ENCODE data around the gene ADORA3. TPM values are rescaled to one million over a fixed set of nuclear protein-coding genes. Genes with fewer than 3 reads are reported as not detected.

ADORA3 gene
- total and polyA plus RNA-seq, 10 of the 15 experiments (the other 5 are each of a cell fraction or from before 2014, with no cell fraction given) = 0.14 to 0.29 (median 0.18) TPM; not detected in 2

GRCh38 chr1:111505641-111506119 is 2.2 kb upstream of the ADORA3 start (continued):
- TF ChIP-seq RELA (IDR thresholded peaks at IDR 0.05; ENCODE audit: borderline replicate concordance, partially characterized antibody) (peak; percentile 24), MYC (IDR thresholded peaks at IDR 0.05; ENCODE audit: insufficient read depth, insufficient read length, insufficient replicate concordance, low read length, severe bottlenecking) (no peak), IKZF1 (conservative IDR thresholded peaks at IDR 0.05) (peak; percentile 46), E2F8 (IDR thresholded peaks at IDR 0.05; ENCODE audit: low read depth, partially characterized antibody) (no peak), NBN (IDR thresholded peaks at IDR 0.05) (peak; percentile 54; the same call in 1 of the 2 replicates), KLF5 (IDR thresholded peaks at IDR 0.05; ENCODE audit: partially characterized antibody) (peak; percentile 34), MTA2 (IDR thresholded peaks at IDR 0.05; ENCODE audit: low read depth) (peak; percentile 60; the same call in 1 of the 2 replicates), LARP7 (IDR thresholded peaks at IDR 0.05) (peak; percentile 75), PKNOX1 (IDR thresholded peaks at IDR 0.05) (peak; percentile 26; the same call in 1 of the 2 replicates), CREB1 (IDR thresholded peaks at IDR 0.05; ENCODE audit: low read depth) (0 out of 2 replicates have a peak, but pooled peaks have one; percentile 36), BRCA1 (IDR thresholded peaks at IDR 0.05; ENCODE audit: low read depth, low read length) (no peak), HDGF (IDR thresholded peaks at IDR 0.05) (peak; percentile 61), TARDBP (IDR thresholded peaks at IDR 0.05; ENCODE audit: borderline replicate concordance) (no peak), IKZF2 (IDR thresholded peaks at IDR 0.05) (peak in 1 of 2 experiments; percentile 56; a peak in 2 of 4 replicates), RAD51 (IDR thresholded peaks at IDR 0.05) (peak; percentile 64), FOS (IDR thresholded peaks at IDR 0.05; ENCODE audit: borderline replicate concordance, extremely low read depth, insufficient read length) (no peak), YY1 (IDR thresholded peaks at IDR 0.05; ENCODE audit: low read depth, low read length) (peak; percentile 46; the same call in 1 of the 2 replicates), CBX3 (IDR thresholded peaks at IDR 0.05; ENCODE audit: borderline replicate concordance, low read depth) (no peak), ZBTB40 (IDR thresholded peaks at IDR 0.05; ENCODE audit: borderline replicate concordance) (no peak), RELB (IDR thresholded peaks at IDR 0.05; ENCODE audit: low read depth) (no peak; the same call in 1 of the 2 replicates), ZBED1 (IDR thresholded peaks at IDR 0.05; ENCODE audit: borderline replicate concordance) (peak; percentile 21; the same call in 1 of the 2 replicates), CBX5 (IDR thresholded peaks at IDR 0.05; ENCODE audit: low read depth) (0 out of 2 replicates have a peak, but pooled peaks have one; percentile 31), CREM (IDR thresholded peaks at IDR 0.05; ENCODE audit: low read depth) (peak; percentile 40; the same call in 1 of the 2 replicates)
